SK-N-MC (cell line): ENCODE measurements around the gene SESN2.

Experiments used
- DNase-seq: peaks from one replicate; pipeline ENCODE4 v3.0.0-alpha.2; 2011; ENCODE audit warnings: low read depth, low spot score
- H3K27ac ChIP-seq: fragments of 200-600 bp; sonication (generic); 2 replicates; pipeline ENCODE4 v1.5.1; 2016; ENCODE audit warnings: mixed run types
- H3K36me3 ChIP-seq: fragments of 200-600 bp; sonication (generic); 2 replicates; pipeline ENCODE4 v1.6.1; 2017; ENCODE audit warnings: antibody characterized with exemption, low read length, mixed read lengths; ENCODE audit not compliant: insufficient read depth
- H3K4me3 ChIP-seq: fragments of 200-600 bp; sonication (generic); 2 replicates; pipeline ENCODE4 v1.5.1; 2016
- H3K9ac ChIP-seq: fragments of 200-600 bp; sonication (generic); 2 replicates; pipeline ENCODE4 v1.8.0; 2017; ENCODE audit warnings: mixed run types, mixed read lengths; ENCODE audit not compliant: insufficient read length
- H3K9me3 ChIP-seq: fragments of 200-600 bp; sonication (generic); 2 replicates; pipeline ENCODE4 v1.6.1; 2017; ENCODE audit warnings: low read depth, mild to moderate bottlenecking, antibody characterized with exemption, low read length, moderate library complexity, mixed read lengths
- EZH2 ChIP-seq: fragments of 200-600 bp; sonication (generic); IDR thresholded peaks from one replicate; pipeline ENCODE4 v1.6.1; 2017; ENCODE audit warnings: antibody characterized with exemption
- FOXP2 ChIP-seq: optimal IDR thresholded peaks from 2 replicates; pipeline ENCODE3; 2011; ENCODE audit warnings: mild to moderate bottlenecking, moderate library complexity; ENCODE audit not compliant: insufficient read depth; ENCODE audit errors: extremely low read length, control extremely low read depth
- POLR2AphosphoS5 ChIP-seq: IDR thresholded peaks from 2 replicates; pipeline ENCODE4 v1.6.1; 2012; ENCODE audit warnings: mild to moderate bottlenecking, low read depth, low read length, borderline replicate concordance

The SESN2 gene

DNA sequence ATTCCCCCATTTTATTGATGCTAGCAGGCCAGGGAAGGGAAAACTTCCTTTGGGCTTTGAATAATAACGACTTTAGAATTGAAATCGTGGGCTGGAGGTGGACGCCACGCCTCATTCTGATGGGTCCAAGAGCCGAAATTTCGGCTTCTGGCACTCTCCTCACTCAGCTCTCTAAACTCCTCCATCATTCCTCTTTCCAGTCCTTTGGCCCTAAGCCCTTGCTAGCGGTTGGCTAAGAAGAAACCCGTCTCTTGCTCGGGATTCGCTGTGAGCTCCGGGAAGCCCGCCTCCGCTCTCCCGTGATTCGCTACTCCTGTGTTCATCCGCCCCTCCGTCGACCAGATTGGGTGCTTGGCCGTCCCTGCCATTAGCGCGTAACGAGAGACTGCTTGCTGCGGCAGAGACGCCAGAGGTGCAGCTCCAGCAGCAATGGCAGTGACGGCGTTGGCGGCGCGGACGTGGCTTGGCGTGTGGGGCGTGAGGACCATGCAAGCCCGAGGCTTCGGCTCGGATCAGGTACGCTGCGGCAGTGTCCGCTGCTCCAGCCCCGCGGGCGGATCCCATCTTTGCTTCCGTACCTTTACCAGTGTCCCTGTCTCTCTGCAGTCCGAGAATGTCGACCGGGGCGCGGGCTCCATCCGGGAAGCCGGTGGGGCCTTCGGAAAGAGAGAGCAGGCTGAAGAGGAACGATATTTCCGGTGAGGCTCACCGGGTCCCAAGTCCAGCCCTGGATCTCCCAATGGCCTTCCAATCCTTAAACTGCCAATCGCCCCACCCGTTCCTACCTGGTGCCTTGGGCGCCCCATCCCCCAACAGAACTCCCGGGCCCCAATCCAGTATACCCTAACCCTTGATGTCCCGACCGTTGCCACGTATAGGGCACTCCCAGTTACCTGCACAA is 23.3 kb upstream of the SESN2 start, which contains the start of gene ATP5IF1:
Gene ATP5IF1 (plus strand): TSS at position 370 of the 901 bp plus-strand sequence. CDS start 60 bp downstream, at position 430.
- DNase-seq: peak; percentile 87
- H3K36me3 ChIP-seq: peaks cover 15% of the 10 kb centered on the region
- H3K4me3 ChIP-seq: peak within 1 kb of the TSS; percentile 87
- H3K27ac ChIP-seq: no peak within 1 kb of the TSS
- TF ChIP-seq POLR2AphosphoS5 (peak; percentile 99), FOXP2 (peak; percentile 6), EZH2 (no peak)
- H3K9me3 ChIP-seq: no peaks in the 10 kb centered on the region
- peak within 1 kb of the TSS; percentile 86 for H3K9ac ChIP-seq

DNA sequence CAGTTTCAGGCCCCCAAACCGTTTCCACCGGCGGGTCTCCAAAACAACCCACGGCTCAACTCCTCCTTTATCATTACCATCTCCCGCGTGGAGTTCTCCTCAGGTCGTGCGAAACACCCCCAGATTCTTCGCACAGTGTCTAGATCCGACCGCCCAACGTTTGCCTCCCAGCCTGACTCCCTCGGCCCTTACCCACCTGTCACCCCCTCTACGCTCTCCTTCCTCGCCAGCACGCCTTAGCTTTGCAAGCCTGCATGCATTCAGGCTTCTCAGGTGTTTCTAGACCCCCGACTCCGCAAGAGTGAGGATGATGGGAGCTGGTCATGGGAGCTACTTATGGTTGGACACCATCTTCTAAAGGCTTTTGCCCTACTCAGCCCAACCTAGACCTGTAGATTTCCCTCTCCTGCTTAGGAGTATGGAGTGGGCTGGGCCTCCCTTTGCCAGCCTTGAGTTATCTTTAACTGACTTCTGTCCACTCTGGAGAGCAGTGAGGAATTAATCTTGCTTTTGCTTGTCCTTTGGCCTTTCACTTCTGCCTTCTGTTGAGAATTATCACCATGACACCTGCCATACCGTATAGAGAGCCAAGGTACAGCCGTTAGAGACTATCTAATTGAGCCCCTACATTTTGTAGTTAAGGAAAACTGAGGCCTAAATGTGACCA is 22.5 kb upstream of the SESN2 start:
- Histone ChIP-seq H3K27ac (no peak overlapping the region), H3K9ac (peak overlapping the region; percentile 86), H3K9me3 (no peaks in the 10 kb centered on the region), H3K36me3 (peaks cover 15% of the 10 kb centered on the region), H3K4me3 (peak overlapping the region; percentile 87)
- TF ChIP-seq FOXP2 (no peak), POLR2AphosphoS5 (no peak), EZH2 (no peak)
- DNase-seq: no peak

DNA sequence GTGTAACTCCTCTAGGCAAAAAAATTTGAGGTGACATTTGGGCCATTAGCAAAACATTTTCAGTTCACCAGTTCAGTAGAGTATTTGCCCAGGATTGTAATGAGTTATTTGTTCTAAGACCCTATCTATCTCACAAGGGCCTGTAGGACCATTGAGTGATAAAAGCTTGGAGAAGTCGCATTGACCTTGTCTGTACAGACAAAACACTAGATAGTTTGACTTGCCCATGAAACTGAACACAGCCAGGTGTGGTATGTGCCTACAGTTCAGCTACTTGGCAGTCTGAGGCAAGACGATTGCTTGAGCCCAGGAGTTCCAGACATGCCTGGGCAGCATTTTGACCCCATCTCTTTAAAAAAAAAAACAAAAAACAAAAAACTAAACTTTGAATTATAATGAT is 20.3 kb upstream of the SESN2 start:
- no peak for TF ChIP-seq POLR2AphosphoS5
- no peak for TF ChIP-seq EZH2
- TF ChIP-seq FOXP2: no peak
- Histone ChIP-seq H3K36me3 (peaks cover 15% of the 10 kb centered on the region), H3K4me3 (no peak overlapping the region), H3K27ac (no peak overlapping the region), H3K9me3 (no peaks in the 10 kb centered on the region), H3K9ac (no peak overlapping the region)
- DNase-seq: no peak

DNA sequence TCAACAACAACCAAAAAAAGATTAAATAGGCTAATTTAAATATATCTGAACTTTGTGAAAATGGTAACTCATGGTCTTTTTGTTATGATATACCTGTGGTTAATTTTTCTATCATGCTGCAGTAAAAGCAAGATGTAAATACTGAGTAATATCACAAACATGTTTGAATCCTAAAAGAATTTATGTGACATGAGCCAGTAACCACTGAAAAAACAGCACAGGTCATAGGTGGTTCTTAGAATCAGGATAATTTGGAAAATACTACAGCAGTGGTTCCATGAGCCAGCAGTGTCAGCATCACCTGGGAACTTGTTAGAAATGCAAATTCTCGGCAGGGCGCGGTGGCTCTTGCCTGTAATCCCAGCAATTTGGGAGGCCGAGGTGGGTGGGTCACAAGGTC is 19.3 kb upstream of the SESN2 start:
- peaks cover 15% of the 10 kb centered on the region for H3K36me3 ChIP-seq
- H3K9me3 ChIP-seq: no peaks in the 10 kb centered on the region
- no peak for TF ChIP-seq POLR2AphosphoS5
- no peak for TF ChIP-seq FOXP2
- no peak for TF ChIP-seq EZH2
- no peak for DNase-seq
- H3K27ac ChIP-seq: no peak overlapping the region
- no peak overlapping the region for H3K9ac ChIP-seq
- H3K4me3 ChIP-seq: no peak overlapping the region

DNA sequence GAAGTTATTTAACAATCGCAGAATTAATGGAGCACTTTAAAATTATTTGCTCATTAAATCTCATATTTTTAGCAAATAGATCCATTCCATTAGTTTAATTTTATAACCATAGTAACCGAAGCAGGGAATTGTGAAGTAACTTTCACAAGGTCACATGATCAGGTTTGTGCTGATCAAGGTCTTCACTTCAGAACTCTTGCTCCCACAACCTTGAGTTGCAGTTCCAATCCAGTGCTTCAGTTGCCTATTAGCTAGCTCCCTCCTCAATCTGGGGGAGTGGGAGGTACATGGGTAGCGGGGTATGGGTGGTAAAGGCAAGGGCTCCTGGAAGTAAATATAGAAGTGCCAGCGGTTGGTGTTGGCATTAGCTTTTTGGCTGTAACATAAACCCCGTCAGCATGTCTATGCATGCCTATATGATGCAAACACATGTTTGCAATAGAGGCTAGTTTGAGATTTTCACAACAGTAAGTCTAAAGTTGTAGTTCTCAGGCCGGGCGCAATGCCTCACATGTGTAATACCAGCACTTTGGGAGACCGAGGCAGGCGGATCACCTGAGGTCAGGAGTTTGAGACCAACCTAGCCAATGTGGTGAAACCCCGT is 17.6 kb upstream of the SESN2 start:
- Histone ChIP-seq H3K9ac (no peak overlapping the region), H3K9me3 (no peaks in the 10 kb centered on the region), H3K4me3 (no peak overlapping the region), H3K27ac (no peak overlapping the region), H3K36me3 (peaks cover 15% of the 10 kb centered on the region)
- TF ChIP-seq FOXP2 (no peak), POLR2AphosphoS5 (no peak), EZH2 (no peak)
- DNase-seq: no peak

DNA sequence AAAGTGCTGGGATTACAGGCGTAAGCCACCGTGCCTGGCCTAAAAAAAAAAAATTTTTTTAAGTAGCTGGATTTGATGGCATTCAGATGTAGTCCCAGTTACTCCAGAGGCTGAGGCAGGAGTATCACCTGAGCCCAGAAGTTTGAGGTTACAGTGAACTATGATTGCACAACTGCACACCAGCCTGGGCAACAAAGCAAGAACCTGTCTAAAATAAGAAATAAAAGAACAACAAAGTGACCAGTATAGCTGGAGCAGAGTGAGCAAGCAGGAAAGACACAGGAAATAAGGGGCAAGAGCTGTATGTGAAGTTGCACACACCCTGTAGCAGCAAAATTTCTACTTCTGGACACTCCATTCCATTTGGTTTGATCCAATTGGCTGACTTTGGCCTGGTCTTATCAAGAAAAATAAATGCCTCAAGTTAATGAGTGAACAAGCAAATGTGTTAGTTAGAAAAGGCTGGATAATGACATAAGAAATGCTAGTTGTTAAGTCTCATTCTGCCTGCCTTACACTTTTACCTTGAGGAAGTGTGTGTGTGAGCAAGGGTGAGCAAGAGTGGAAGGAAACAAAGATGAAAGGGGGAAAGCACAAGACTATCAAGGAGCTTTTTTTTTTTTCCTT is 15.5 kb upstream of the SESN2 start:
- H3K27ac ChIP-seq: no peak overlapping the region; the same call in 1 of the 2 replicates
- peaks cover 3% of the 10 kb centered on the region; the same call in 1 of the 2 replicates for H3K36me3 ChIP-seq
- H3K9ac ChIP-seq: no peak overlapping the region
- H3K4me3 ChIP-seq: no peak overlapping the region
- H3K9me3 ChIP-seq: no peaks in the 10 kb centered on the region
- DNase-seq: no peak
- TF ChIP-seq EZH2 (no peak), FOXP2 (no peak), POLR2AphosphoS5 (no peak)

DNA sequence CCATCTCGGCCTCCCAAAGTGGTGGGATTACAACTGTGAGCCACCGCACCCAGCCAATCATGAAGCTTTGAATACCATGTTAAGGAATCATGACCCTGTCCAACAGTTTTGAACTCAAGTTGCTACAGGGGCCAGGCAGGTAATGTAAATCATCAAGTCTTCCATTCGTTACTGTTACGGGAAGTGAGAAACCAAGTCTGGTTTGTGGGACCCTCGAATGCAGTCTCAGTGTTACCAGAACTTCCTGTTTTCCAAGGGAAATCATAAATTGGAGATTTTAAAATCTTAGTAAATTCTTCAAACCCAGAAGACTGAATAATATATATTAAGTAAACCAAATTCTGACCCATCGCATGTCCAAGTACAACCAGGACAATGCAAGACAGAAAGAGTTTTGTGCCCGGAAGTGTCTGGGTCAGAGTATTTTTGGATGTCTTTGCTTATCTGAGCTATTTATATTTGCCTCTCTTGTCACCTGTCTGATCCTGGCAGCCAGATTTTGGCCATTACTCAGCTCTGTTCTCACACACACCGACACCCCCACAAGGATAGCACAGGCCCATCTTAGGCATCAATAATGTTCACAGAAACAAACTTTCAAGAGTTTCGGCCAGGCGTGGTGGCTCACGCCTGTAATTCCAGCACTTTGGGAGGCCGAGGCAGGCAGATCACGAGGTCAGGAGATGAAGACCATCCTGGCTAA is 14.6 kb upstream of the SESN2 start:
- H3K9ac ChIP-seq: no peak overlapping the region
- 0 out of 2 replicates have a peak, but pooled peaks cover 3% of the 10 kb centered on the region for H3K36me3 ChIP-seq
- H3K27ac ChIP-seq: no peak overlapping the region
- H3K4me3 ChIP-seq: no peak overlapping the region
- no peak for DNase-seq
- TF ChIP-seq EZH2 (no peak), POLR2AphosphoS5 (no peak), FOXP2 (no peak)
- H3K9me3 ChIP-seq: no peaks in the 10 kb centered on the region

DNA sequence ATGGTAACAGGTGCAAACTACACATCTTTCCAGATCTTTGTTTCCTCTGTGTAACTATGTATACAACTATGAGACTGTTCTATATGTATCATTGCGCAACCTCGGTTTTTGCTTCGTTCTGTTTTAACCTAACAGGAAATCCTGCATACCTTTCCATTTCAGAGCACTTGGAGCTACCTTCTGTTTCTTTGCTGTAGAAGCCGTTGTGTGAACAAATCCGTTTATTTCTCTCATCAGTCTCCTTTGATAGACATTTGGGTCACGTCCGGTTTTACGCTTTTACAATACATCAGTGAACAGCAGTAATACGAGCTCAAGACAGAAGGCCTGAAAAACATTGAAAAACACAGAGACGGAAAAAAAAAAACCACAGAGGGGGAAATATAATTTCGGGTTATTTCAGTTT is 12.9 kb upstream of the SESN2 start:
- H3K4me3 ChIP-seq: peak overlapping the region; percentile 73
- no peak for DNase-seq
- H3K9me3 ChIP-seq: no peaks in the 10 kb centered on the region
- H3K36me3 ChIP-seq: no peaks in the 10 kb centered on the region
- H3K27ac ChIP-seq: peak overlapping the region; percentile 85
- H3K9ac ChIP-seq: peak overlapping the region; percentile 59
- TF ChIP-seq EZH2 (no peak), FOXP2 (no peak), POLR2AphosphoS5 (no peak)
